ENCODE results near the gene PRKAR2B.
"Not testable (repeated sequence)": the region's sequence is repeated elsewhere in the genome, so short reads cannot be mapped to it uniquely, and the experiment has no call there.

PRKAR2B gene

GRCh38 chr7:107123392-107123791 lies 78.9 kb downstream of the PRKAR2B start:
- no peak for DNase-seq

GRCh38 chr7:107125475-107125874 lies 81.0 kb downstream of the PRKAR2B start:
- no peak for DNase-seq

- no peak for DNase-seq
These were observed 83.7 kb downstream of the PRKAR2B start for GRCh38 chr7:107128217-107128616.

GRCh38 chr7:107128748-107129147 lies 84.2 kb downstream of the PRKAR2B start:
- DNase-seq = no peak

GRCh38 chr7:107130487-107131220 lies 86.1 kb downstream of the PRKAR2B start:
- no peak for DNase-seq

GRCh38 chr7:107133396-107133795 lies 88.9 kb downstream of the PRKAR2B start:
- DNase-seq = no peak

- no peak for DNase-seq
These were observed 94.4 kb downstream of the PRKAR2B start for GRCh38 chr7:107138696-107139420.

- not testable (repeated sequence) for DNase-seq
These were observed 99.4 kb downstream of the PRKAR2B start for GRCh38 chr7:107143875-107144274.

- DNase-seq = no peak
These were observed 100.7 kb downstream of the PRKAR2B start for GRCh38 chr7:107145067-107145838.

GRCh38 chr7:107147464-107148393 lies 103.2 kb downstream of the PRKAR2B start:
- peak in 1 of 2 donors; percentile 36 for DNase-seq

- DNase-seq = no peak
These were observed 104.2 kb downstream of the PRKAR2B start for GRCh38 chr7:107148721-107149120.

- DNase-seq = no peak
These were observed 105.4 kb downstream of the PRKAR2B start for GRCh38 chr7:107149863-107150262.

- peak; percentile 78 to 85 for DNase-seq
These were observed 106.0 kb downstream of the PRKAR2B start for GRCh38 chr7:107150375-107151073.

- no peak for DNase-seq
These were observed 107.0 kb downstream of the PRKAR2B start for GRCh38 chr7:107151538-107151937.

GRCh38 chr7:107152011-107152410 lies 107.5 kb downstream of the PRKAR2B start:
- DNase-seq = no peak

- DNase-seq = no peak
These were observed 110.3 kb downstream of the PRKAR2B start for GRCh38 chr7:107154826-107155225.

- DNase-seq = not testable (repeated sequence)
These were observed 111.2 kb downstream of the PRKAR2B start for GRCh38 chr7:107155726-107156125.

- DNase-seq = no peak
These were observed 112.6 kb downstream of the PRKAR2B start for GRCh38 chr7:107157091-107157490.

- DNase-seq = no peak
These were observed 113.5 kb downstream of the PRKAR2B start for GRCh38 chr7:107158028-107158427.

GRCh38 chr7:107160389-107160788 lies 115.9 kb downstream of the PRKAR2B start:
- DNase-seq = no peak

- no peak for DNase-seq
These were observed 116.9 kb downstream of the PRKAR2B start for GRCh38 chr7:107161415-107161814.

- no peak for DNase-seq
These were observed 118.0 kb downstream of the PRKAR2B start for GRCh38 chr7:107162475-107162874.
